PC-9 (cell line): ENCODE measurements around the gene EVI5. TPM values are rescaled to one million over a fixed set of nuclear protein-coding genes. Genes with fewer than 3 reads are reported as not detected.

ENCODE experiments used
- BruUV-seq: library from RNA; stranded (reverse); fragments of 400-500 nt; replicated peaks from 2 replicates; lab custom pipeline; 2021; lab: Mats Ljungman, UMichigan
- CTCF ChIA-PET: fragments of 300-600 bp; sonication (Branson Sonifier 250); formaldehyde crosslinking; loops from one replicate; lab custom pipeline; 2022; ENCODE audit warnings: antibody characterized with exemption; lab: Charles Lee
- POLR2A ChIA-PET: fragments of 300-600 bp; sonication (Branson Sonifier 250); formaldehyde crosslinking; loops from one replicate; lab custom pipeline; 2022; ENCODE audit warnings: antibody characterized with exemption; ENCODE audit not compliant: unreplicated experiment; lab: Charles Lee
- DNase-seq, 2 experiments: peaks; one replicate each; pipeline versions ENCODE4 v3.0.0 to v3.0.0-alpha.2; 2015 to 2022; ENCODE audit warnings: mixed read lengths in 1 of 2
- H2AFZ ChIP-seq: fragments of 200-600 bp; sonication (generic); 2 replicates; pipeline ENCODE4 v1.8.1; 2017; ENCODE audit warnings: antibody characterized with exemption
- H3F3A ChIP-seq: fragments of 200-600 bp; sonication (generic); 2 replicates; pipeline ENCODE4 v1.8.1; 2017; ENCODE audit warnings: antibody characterized with exemption, mild to moderate bottlenecking, low read depth; ENCODE audit not compliant: insufficient read depth
- H3K27ac ChIP-seq: fragments of 200-600 bp; sonication (generic); 2 replicates; pipeline ENCODE4 v1.6.1; 2016; ENCODE audit warnings: mixed run types
- H3K27me3 ChIP-seq: fragments of 200-600 bp; sonication (generic); 2 replicates; pipeline ENCODE4 v1.6.1; 2016; ENCODE audit warnings: low read depth, mixed run types; ENCODE audit not compliant: insufficient read depth
- H3K36me3 ChIP-seq: fragments of 200-600 bp; sonication (generic); 2 replicates; pipeline ENCODE4 v1.6.1; 2016; ENCODE audit warnings: low read depth, mixed run types
- H3K4me1 ChIP-seq: fragments of 200-600 bp; sonication (generic); replicated peaks from 2 replicates; pipeline ENCODE4 v1.6.1; 2016; ENCODE audit warnings: mixed run types; ENCODE audit not compliant: insufficient read depth
- H3K4me2 ChIP-seq: fragments of 200-600 bp; sonication (generic); 2 replicates; pipeline ENCODE4 v1.6.1; 2017; ENCODE audit warnings: mixed run types
- H3K4me3 ChIP-seq: fragments of 200-600 bp; sonication (generic); 2 replicates; pipeline ENCODE4 v1.6.1; 2016; ENCODE audit warnings: mixed run types
- H3K79me2 ChIP-seq: fragments of 200-600 bp; sonication (generic); 2 replicates; pipeline ENCODE4 v1.6.1; 2017; ENCODE audit warnings: low read depth, mixed run types
- H3K9me2 ChIP-seq: fragments of 200-600 bp; sonication (generic); 2 replicates; pipeline ENCODE4 v1.8.1; 2017; ENCODE audit warnings: mild to moderate bottlenecking; ENCODE audit not compliant: insufficient read depth
- H3K9me3 ChIP-seq: fragments of 200-600 bp; sonication (generic); 2 replicates; pipeline ENCODE4 v1.8.1; 2016; ENCODE audit warnings: low read depth; ENCODE audit not compliant: insufficient read depth
- H4K20me1 ChIP-seq: fragments of 200-600 bp; sonication (generic); 2 replicates; pipeline ENCODE4 v1.8.1; 2017; ENCODE audit not compliant: insufficient read depth
- EZH2 ChIP-seq: fragments of 200-600 bp; sonication (generic); IDR thresholded peaks from 2 replicates; pipeline ENCODE4 v1.8.0; 2017; ENCODE audit warnings: antibody characterized with exemption, low read depth
- intact Hi-C: fragments of 100-400 bp; cut with micrococcal nuclease; formaldehyde crosslinking; loops from one replicate; pipeline ENCODE4 v1.10.0; 2022; ENCODE audit not compliant: unreplicated experiment
- total RNA-seq: library from RNA; stranded (reverse); gene quantifications from 2 replicates; pipeline ENCODE4 v1.2.3, GENCODE V29; 2021
- TF ChIP-seq, protein P1 (sequence below): fragments of 200-600 bp; sonication (generic); conservative IDR thresholded peaks from 2 replicates; pipeline ENCODE4 v1.6.1; 2017; ENCODE audit warnings: mixed run types, antibody characterized with exemption, mild to moderate bottlenecking, moderate library complexity

The EVI5 gene
- total RNA-seq, 1 experiment from 2014 or later = 32.0 TPM

DNA sequence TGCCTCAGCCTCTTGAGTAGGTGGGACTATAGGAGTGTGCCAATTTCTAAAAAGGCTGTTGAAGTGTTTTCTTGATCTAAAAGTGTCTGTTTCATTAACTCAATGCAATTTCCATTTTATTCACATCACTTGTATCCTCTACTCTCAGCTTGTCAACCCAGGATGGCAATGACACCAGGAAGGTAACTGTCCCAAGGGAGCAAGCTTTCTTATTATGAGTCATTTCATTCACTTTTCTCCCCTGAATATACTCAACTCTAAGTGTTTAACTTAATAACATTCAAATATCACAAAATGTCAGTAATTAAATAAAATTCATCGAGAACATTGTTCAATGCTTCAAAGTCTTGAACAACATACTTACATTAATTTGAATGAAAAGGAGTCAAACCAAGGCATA lies 275.3 kb downstream of the EVI5 start:
- Histone ChIP-seq H3K36me3 (no peaks in the 10 kb centered on the region), H3K79me2 (no peaks in the 10 kb centered on the region), H3K4me1 (0 out of 2 replicates have a peak, but pooled peaks cover 5% of the 10 kb centered on the region), H2AFZ (no peak overlapping the region), H3K27ac (no peak overlapping the region), H3K4me3 (no peak overlapping the region), H4K20me1 (no peaks in the 10 kb centered on the region), H3K4me2 (no peak overlapping the region), H3K9me2 (no peaks in the 10 kb centered on the region), H3K27me3 (no peaks in the 10 kb centered on the region), H3F3A (no peaks in the 10 kb centered on the region; the same call in 1 of the 2 replicates), H3K9me3 (no peaks in the 10 kb centered on the region)
- POLR2A ChIA-PET = no interaction called here
- DNase-seq = no peak
- CTCF ChIA-PET = no interaction called here
- TF ChIP-seq, protein P1, sequence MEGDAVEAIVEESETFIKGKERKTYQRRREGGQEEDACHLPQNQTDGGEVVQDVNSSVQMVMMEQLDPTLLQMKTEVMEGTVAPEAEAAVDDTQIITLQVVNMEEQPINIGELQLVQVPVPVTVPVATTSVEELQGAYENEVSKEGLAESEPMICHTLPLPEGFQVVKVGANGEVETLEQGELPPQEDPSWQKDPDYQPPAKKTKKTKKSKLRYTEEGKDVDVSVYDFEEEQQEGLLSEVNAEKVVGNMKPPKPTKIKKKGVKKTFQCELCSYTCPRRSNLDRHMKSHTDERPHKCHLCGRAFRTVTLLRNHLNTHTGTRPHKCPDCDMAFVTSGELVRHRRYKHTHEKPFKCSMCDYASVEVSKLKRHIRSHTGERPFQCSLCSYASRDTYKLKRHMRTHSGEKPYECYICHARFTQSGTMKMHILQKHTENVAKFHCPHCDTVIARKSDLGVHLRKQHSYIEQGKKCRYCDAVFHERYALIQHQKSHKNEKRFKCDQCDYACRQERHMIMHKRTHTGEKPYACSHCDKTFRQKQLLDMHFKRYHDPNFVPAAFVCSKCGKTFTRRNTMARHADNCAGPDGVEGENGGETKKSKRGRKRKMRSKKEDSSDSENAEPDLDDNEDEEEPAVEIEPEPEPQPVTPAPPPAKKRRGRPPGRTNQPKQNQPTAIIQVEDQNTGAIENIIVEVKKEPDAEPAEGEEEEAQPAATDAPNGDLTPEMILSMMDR = no peak
- no peak for TF ChIP-seq EZH2
- BruUV-seq = no TSS peak
- intact Hi-C loops = no loop called here

DNA sequence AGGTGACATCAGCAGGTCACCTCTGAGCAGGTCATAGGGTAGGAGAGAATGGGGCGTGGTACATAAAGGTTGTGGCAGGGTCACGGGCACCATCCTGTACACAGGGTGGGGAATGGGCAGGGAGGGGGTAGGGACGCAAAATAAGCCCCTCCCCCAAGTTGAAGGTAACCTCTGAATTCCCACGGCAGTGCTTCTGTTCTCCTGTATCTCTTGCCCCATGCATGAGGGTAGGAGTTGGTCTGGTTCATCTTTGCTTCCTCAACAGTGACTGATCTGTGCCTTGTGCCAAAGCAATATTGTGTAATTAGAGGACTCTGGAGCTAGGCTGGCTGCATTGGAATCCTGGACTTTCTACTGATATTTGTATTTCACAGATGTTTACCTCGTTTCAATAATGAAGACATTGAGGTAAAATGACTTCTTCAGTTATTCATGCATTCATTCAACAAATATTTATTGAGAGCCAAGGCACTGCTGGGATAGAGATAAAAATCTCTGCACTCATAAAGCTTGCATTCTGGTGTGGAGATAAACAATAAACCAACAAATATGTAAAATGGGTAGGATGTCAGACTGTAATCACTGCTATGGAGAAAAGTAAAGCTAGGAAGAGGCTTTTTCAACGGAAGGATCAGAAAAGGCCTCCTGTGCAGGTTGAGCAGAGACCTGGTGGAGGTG lies 279.8 kb downstream of the EVI5 start:
- TF ChIP-seq, protein P1 = no peak
- no peak for TF ChIP-seq EZH2
- Histone ChIP-seq H2AFZ (no peak overlapping the region), H3K9me2 (no peaks in the 10 kb centered on the region), H4K20me1 (no peaks in the 10 kb centered on the region), H3K9me3 (no peaks in the 10 kb centered on the region), H3K27ac (no peak overlapping the region), H3K4me2 (no peak overlapping the region), H3K27me3 (no peaks in the 10 kb centered on the region), H3K36me3 (no peaks in the 10 kb centered on the region), H3K79me2 (no peaks in the 10 kb centered on the region), H3F3A (no peaks in the 10 kb centered on the region; the same call in 1 of the 2 replicates), H3K4me3 (no peak overlapping the region), H3K4me1 (0 out of 2 replicates have a peak, but pooled peaks cover 5% of the 10 kb centered on the region)
- ChIA-PET POLR2A (no interaction called here), CTCF (no interaction called here)
- intact Hi-C loops = no loop called here
- no TSS peak for BruUV-seq
- DNase-seq = peak in 1 of 2 experiments; percentile 63

DNA sequence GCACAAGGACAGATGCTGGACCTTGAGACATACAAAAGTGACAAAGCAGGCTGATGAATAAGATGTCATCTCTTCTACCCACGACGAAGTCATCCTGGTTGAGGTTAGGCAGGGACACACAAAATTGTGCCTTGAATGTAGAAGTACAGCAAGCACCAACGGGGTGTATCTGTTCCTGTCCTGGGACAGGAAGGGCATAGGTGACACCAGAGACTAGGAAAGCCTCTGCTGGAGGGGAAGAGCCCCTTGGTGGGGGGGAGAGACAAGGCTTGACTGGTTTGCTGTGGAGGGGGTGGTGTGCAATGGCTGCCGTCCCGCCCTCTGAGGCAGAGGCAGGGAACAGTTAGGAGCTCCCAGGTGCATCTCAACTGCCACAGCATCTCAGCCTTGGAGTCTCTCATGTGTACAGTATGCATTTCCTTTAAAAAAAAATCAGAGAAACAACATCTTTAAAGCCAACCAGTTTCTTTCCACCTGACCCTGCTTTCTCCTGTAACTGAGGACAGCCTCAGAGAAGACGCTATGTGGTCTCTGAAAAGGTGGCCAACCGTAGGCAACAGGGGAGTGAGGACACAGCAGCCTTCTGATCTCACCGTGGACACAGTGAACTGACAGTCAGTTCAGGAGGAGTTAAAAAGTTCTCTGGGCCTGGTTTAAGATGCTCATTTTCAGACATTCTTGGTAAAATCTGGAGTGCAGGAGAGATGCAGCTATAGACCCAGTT lies 280.5 kb downstream of the EVI5 start:
- Histone ChIP-seq H3K27me3 (no peaks in the 10 kb centered on the region), H2AFZ (no peak overlapping the region), H3K36me3 (no peaks in the 10 kb centered on the region), H3K4me1 (0 out of 2 replicates have a peak, but pooled peaks cover 5% of the 10 kb centered on the region), H3K9me2 (no peaks in the 10 kb centered on the region), H3K4me2 (no peak overlapping the region), H3K79me2 (no peaks in the 10 kb centered on the region), H3K27ac (no peak overlapping the region), H4K20me1 (no peaks in the 10 kb centered on the region), H3K4me3 (no peak overlapping the region), H3F3A (no peaks in the 10 kb centered on the region; the same call in 1 of the 2 replicates), H3K9me3 (no peaks in the 10 kb centered on the region)
- CTCF ChIA-PET = no interaction called here
- no TSS peak for BruUV-seq
- DNase-seq = no peak
- TF ChIP-seq EZH2 = no peak
- TF ChIP-seq, protein P1 = no peak
- intact Hi-C loops = no loop called here
- POLR2A ChIA-PET = no interaction called here
